ENCODE data around the gene CA12. TPM values are rescaled to one million over a fixed set of nuclear protein-coding genes. Genes with fewer than 3 reads are reported as not detected.

CA12 gene
- polyA plus RNA-seq, 1 experiment: 61.4 TPM

- CTCF ChIA-PET: no interaction called here
- H3K4me3 ChIP-seq (ENCODE audit: low read depth, low read length): no peak overlapping the region
- no peak for TF ChIP-seq CTCF (IDR thresholded peaks at IDR 0.05; ENCODE audit: low read depth, low read length)
- no peaks in the 10 kb centered on the region; the same call in 1 of the 2 replicates for H3K9me3 ChIP-seq (ENCODE audit: control insufficient read depth, insufficient read depth, low read length)
- H3K27me3 ChIP-seq (ENCODE audit: control insufficient read depth, insufficient read depth, low read length): no peaks in the 10 kb centered on the region
- no peak overlapping the region for H3K27ac ChIP-seq (ENCODE audit: low read depth, low read length)
- no peak for DNase-seq (ENCODE audit: low read depth, low spot score)
- POLR2A ChIA-PET: no interaction called here
Measured at GRCh38 chr15:63331456-63331855, 50.2 kb downstream of the CA12 start.

GRCh38 chr15:63330926-63331325, 50.7 kb downstream of the CA12 start:
- ChIA-PET POLR2A (no interaction called here), CTCF (no interaction called here)
- Histone ChIP-seq H3K4me3 (ENCODE audit: low read depth, low read length) (no peak overlapping the region), H3K27ac (ENCODE audit: low read depth, low read length) (no peak overlapping the region), H3K27me3 (ENCODE audit: control insufficient read depth, insufficient read depth, low read length) (no peaks in the 10 kb centered on the region), H3K9me3 (ENCODE audit: control insufficient read depth, insufficient read depth, low read length) (no peaks in the 10 kb centered on the region; the same call in 1 of the 2 replicates)
- no peak for TF ChIP-seq CTCF (IDR thresholded peaks at IDR 0.05; ENCODE audit: low read depth, low read length)
- no peak for DNase-seq (ENCODE audit: low read depth, low spot score)

GRCh38 chr15:63329567-63330350, 51.9 kb downstream of the CA12 start:
- POLR2A ChIA-PET: no interaction called here
- H3K9me3 ChIP-seq (ENCODE audit: control insufficient read depth, insufficient read depth, low read length): no peaks in the 10 kb centered on the region; the same call in 1 of the 2 replicates
- no peak overlapping the region for H3K4me3 ChIP-seq (ENCODE audit: low read depth, low read length)
- no peaks in the 10 kb centered on the region for H3K27me3 ChIP-seq (ENCODE audit: control insufficient read depth, insufficient read depth, low read length)
- DNase-seq (ENCODE audit: low read depth, low spot score): no peak
- CTCF ChIA-PET: no interaction called here
- H3K27ac ChIP-seq (ENCODE audit: low read depth, low read length): no peak overlapping the region
- TF ChIP-seq CTCF (IDR thresholded peaks at IDR 0.05; ENCODE audit: low read depth, low read length): no peak

GRCh38 chr15:63327648-63328421, 53.8 kb downstream of the CA12 start:
- Histone ChIP-seq H3K9me3 (ENCODE audit: control insufficient read depth, insufficient read depth, low read length) (no peaks in the 10 kb centered on the region; the same call in 1 of the 2 replicates), H3K27me3 (ENCODE audit: control insufficient read depth, insufficient read depth, low read length) (no peaks in the 10 kb centered on the region), H3K4me3 (ENCODE audit: low read depth, low read length) (no peak overlapping the region), H3K27ac (ENCODE audit: low read depth, low read length) (no peak overlapping the region)
- TF ChIP-seq CTCF (IDR thresholded peaks at IDR 0.05; ENCODE audit: low read depth, low read length): no peak
- no peak for DNase-seq (ENCODE audit: low read depth, low spot score)
- ChIA-PET POLR2A (interaction anchor here (0.7 kb wide), 1 partner anchor 576 kb away, joined by 4 read pairs; no protein-coding TSS in a partner anchor), CTCF (no interaction called here)

- H3K27ac ChIP-seq (ENCODE audit: low read depth, low read length): no peak overlapping the region
- POLR2A ChIA-PET: interaction anchor here (0.8 kb wide), 1 partner anchor 8 kb away, joined by 5 read pairs; no protein-coding TSS in a partner anchor
- CTCF ChIA-PET: no interaction called here
- no peak overlapping the region for H3K4me3 ChIP-seq (ENCODE audit: low read depth, low read length)
- DNase-seq (ENCODE audit: low read depth, low spot score): no peak
- no peak for TF ChIP-seq CTCF (IDR thresholded peaks at IDR 0.05; ENCODE audit: low read depth, low read length)
- no peaks in the 10 kb centered on the region for H3K27me3 ChIP-seq (ENCODE audit: control insufficient read depth, insufficient read depth, low read length)
- peaks cover 4% of the 10 kb centered on the region; the same call in 1 of the 2 replicates for H3K9me3 ChIP-seq (ENCODE audit: control insufficient read depth, insufficient read depth, low read length)
Measured at GRCh38 chr15:63324770-63325169, 56.9 kb downstream of the CA12 start.
